ENCODE data around the gene PHACTR3.
A peak's percentile ranks its signal among the peaks of the same experiment; 100 is the strongest.

Gene PHACTR3

GRCh38 chr20:59777814-59778575, 173.7 kb downstream of the PHACTR3 start:
- DNase-seq (ENCODE audit: low read depth): no peak

- DNase-seq (ENCODE audit: low read depth): no peak
These were observed 174.4 kb downstream of the PHACTR3 start for GRCh38 chr20:59778615-59779200.

GRCh38 chr20:59779656-59780380, 175.5 kb downstream of the PHACTR3 start:
- no peak for DNase-seq (ENCODE audit: low read depth)

- DNase-seq (ENCODE audit: low read depth): no peak
These were observed 176.3 kb downstream of the PHACTR3 start for GRCh38 chr20:59780494-59781185.

GRCh38 chr20:59781226-59781625, 176.9 kb downstream of the PHACTR3 start:
- no peak for DNase-seq (ENCODE audit: low read depth)

DNA sequence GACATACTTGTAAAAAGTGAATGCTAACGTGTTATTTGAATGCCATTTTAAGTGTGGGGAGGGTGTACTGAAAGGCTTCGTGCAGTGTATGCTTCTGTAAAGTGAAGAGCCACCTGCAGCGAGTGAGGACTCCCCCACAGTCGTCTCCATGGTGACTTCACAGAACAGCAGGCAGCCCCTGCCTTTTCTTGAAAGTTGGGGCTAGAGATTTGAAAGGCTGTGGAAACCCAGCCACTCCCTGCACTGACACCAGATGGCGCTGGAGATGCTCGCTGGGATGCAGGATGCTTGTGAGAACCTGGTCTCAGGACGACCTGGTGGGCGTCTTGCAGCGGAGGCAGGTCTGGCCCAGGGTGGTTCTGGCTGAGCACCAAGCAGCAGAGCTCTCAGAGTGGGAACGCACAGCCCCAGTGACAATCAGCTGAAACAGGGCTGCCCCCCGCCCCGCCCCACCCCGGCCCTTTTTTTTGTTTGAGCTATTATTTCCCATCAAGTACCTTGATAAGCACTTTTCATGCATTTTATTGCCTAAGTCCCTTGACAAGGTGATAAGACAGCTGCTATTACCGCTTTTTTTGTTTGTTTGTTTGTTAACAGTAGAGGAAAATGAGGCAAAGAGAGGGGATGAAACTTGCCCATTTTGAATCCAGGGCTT, 178.8 kb downstream of the PHACTR3 start:
- DNase-seq (ENCODE audit: low read depth): peak; percentile 13

GRCh38 chr20:59783641-59784010, 179.3 kb downstream of the PHACTR3 start:
- no peak for DNase-seq (ENCODE audit: low read depth)

GRCh38 chr20:59784365-59784764, 180.0 kb downstream of the PHACTR3 start:
- no peak for DNase-seq (ENCODE audit: low read depth)

DNA sequence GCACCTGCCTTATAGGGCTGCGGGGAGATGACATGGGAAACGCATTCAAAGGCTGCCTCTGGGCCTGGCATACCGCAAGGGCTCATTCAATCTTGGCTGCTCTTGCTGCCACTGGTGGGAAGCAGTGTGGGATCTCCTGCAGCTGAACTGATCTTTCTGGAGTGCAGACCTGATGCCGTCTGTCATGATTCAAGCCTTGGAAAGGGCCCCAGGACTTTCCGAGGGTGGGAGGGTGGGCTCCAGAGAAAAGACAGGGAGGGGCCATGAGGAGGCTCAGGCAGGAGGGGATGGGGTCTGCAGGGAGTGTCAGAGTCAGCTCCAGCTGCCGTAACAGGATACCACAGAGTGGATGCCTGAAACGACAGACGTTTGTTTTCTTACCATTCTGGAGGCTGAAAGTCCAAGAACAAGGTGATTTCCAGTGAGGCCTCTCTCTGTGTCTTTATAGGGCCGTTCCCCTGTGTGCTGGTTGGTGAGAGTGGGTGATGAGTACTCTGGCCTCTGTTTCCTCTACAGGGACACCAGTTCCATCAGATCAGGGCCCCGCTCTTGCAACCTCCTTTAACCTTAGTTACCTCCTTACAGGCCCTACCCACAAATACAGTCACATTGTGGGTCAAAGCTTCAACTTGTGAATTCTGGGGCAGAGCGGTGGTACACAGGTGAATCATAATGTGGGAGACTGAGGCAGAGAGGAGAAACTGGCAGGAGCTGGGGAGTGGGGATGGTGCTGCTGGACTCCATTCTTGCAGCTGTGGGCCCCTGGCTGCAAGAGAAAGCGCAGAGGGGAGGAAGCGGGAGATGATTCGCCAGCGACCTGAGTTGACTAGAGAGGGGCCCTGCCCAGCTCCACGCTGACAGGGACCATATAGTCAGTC, 180.7 kb downstream of the PHACTR3 start:
- no peak for DNase-seq (ENCODE audit: low read depth)

DNA sequence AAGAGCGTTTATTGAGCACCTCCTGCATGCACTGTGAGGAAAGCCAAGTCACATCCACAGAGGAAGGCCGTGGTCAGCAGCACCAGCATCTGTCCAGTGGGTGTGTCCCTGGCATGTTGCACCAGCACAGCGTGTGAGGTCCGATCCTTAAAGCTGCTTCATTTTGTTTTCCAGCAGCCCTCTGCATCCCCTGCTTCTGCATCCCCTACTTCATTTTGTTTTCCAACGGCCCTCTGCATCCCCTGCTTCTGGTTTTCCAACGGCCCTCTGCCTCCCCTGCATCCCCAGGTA, 181.3 kb downstream of the PHACTR3 start:
- no peak for DNase-seq (ENCODE audit: low read depth)

DNA sequence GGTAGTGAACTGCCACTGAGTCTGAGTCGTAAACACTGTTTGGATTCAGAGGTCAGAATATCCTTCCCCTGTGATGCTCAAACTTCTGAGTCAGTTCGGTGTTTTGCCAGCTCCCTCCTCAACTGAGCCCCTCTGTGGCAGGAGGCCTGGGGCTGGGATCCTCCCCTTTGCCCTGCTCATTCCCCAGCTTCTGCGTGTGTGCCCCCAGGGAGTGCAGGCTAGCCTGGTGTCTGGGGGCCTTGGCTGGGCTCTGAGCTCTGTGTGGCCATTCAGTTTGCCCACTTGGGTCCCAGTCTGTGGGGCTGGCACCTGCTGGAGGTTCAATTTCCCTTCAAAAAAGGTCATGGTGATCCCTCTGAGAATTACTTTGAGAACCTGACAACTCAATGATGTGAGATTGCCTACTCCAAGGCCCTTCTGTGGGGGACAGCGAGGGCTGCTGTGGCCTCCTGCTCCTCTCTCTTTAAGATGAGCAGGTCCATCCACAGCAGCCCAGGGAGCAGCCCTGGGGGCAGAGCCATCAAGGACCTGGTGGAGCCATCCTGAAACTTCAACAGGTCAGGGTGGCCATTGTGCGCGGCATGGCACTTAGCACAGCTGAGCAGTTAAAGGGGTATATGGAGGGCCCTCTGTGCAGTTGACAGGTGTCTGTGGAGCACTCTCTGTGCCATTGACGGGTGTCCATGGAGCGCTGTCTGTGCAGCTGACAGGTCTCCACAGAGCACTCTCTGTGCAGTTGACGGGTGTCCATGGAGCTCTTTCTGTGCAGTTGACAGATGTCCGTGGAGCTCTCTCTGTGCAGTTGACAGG, 181.9 kb downstream of the PHACTR3 start:
- DNase-seq (ENCODE audit: low read depth): no peak

GRCh38 chr20:59786801-59787537, 182.6 kb downstream of the PHACTR3 start:
- no peak for DNase-seq (ENCODE audit: low read depth)

DNA sequence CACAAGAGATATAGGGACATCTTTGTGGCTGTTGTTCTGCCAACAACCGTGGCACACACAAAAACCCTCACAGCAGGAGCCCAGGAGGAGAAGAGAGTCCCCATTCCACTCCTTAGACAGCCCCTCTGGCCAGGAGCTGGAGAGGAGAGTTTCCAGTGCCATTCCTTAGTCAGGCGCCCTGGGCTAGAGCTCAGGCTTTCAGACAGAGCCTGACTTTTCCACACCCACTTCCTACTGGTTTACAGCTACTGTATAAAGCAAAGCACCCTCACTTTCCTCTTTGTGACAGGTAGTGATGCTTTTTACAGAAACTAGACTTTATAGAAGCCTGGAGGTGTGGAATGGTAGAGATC, 183.2 kb downstream of the PHACTR3 start:
- DNase-seq (ENCODE audit: low read depth): no peak

DNA sequence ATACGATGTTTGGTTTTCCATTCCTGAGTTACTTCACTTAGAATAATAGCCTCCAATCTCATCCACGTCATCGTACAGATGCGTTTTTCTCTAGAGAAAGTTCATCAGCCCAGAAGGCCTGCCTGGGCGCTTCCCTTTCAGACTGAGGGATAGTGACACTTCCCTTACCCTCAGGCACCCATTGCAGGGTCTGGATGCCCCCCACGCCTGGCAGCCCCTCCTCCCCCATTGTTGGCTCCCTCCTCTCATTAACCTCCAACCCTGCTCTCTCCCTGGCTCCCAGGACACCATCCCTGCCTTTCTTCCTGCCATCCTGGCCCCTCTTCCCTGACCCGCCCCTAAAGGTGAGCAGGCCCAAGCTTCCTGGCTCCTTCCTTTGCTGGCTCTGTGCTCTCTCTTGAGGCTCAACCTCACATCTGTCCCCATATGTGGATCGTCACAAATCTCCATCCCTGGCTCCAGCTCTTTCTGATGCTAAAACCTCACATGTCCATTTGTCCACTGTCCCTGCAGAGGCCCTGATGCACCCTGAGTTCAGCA, 183.9 kb downstream of the PHACTR3 start:
- no peak for DNase-seq (ENCODE audit: low read depth)

DNA sequence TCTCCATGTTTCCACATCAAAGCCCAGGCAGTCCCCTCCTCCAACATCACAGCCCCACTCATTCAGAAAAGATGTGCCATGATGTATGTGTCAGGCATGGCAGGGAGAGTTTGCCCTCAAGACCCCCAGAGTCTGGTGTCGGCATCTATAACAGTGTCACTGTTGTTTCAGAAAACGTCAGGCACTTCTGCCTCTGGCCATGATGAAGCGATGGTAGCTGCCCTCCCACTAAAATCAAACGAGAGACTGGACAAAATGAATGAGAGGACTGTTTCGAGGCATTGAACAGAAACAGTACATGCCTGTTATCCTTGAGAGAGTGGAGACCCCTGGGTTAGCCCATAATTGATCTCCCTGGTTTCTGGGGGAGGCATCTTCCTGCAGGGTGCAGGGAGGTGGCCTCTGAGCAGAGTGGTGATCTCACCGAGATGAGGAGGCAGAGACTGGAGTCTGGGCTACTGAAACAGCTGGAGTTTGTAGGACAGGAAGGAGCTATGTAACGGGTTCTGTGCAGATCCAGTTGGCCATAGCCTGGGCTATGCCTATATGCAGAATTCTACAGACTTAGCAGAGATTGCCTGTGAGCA, 184.6 kb downstream of the PHACTR3 start:
- DNase-seq (ENCODE audit: low read depth): no peak

- DNase-seq (ENCODE audit: low read depth): no peak
These were observed 185.3 kb downstream of the PHACTR3 start for GRCh38 chr20:59789686-59790085.

DNA sequence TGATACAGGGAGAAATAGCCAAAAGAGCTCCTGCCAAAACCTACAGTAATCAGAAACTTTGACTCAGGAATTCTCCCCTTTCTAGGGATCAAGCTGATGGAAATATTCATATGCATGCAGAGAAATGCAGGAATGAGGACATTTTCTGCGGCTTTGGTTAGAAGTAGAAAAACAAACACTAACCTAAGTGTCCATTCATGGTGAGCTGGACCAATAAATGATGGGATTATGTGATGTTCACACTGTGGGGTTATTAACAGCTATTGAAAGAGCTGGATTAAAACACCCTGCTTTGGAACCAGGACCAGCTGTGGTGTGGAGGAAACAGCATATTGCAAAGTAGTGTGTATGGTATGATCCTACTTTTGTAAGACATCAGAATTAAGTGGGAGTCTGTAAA, 186.0 kb downstream of the PHACTR3 start:
- no peak for DNase-seq (ENCODE audit: low read depth)

DNA sequence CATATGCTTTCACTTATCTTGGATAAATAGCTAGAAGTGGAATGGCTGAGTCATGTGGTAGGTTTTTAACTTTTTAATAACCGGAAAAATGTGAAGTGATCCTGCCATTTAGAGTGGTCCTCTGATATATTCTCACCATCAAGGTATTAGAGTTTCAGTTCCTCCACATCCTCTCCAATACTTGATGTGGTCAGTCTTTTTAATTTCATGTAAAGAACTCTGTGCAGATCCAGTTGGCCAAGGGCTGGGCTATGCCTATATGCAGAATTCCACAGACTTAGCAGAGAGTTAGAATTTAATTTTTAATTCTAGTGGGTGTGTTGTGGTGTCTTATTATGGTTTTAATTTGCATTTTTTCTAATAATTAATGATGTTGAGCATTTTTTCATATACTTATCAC, 188.0 kb downstream of the PHACTR3 start:
- DNase-seq (ENCODE audit: low read depth): no peak

GRCh38 chr20:59794555-59794954, 190.2 kb downstream of the PHACTR3 start:
- no peak for DNase-seq (ENCODE audit: low read depth)

Measured in stimulated activated CD8-positive, alpha-beta memory T cell treated with anti-CD3 and anti-CD28 coated beads, Interleukin-7, amount 100 ng/mL, for 24 hours (primary cell).